NCI-H1417 (cell line): Measurements from ENCODE around the gene ITPRIP.

Experiments
- DNase-seq, 3 experiments: peaks; one replicate each; lab custom pipeline; 2025; lab: John Stamatoyannopoulos, UW

The ITPRIP gene

DNA sequence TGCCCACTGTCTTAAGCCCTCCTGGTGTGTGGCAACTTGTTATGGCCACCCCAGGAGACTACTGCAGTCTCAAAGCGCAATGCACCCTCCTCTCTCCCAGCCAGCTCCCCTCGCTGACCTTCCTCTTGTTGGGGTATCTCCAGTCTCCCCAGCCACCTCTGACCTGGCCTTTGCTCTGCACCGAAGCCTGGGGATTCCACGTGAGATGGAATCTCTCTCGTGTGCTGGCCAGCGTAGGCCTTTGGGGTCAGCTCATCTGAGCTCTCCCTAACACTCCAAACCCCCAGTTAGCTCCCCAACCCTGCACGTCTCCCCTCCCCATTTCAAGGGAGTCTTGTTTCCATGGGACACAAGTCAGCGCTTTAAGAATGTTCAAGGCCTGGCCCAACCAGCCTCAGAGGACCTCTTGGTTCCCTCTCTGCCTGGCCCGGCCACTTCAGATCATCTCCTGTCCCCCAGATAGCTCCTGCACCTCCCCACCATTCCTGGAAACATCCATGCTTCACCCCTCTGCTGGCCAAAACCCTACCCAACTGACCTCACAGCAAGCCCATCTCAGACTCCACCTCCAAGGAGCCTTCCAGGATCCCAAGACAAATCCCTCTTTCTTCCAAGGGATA lies 11.2 kb downstream of the ITPRIP start:
- DNase-seq: no peak

DNA sequence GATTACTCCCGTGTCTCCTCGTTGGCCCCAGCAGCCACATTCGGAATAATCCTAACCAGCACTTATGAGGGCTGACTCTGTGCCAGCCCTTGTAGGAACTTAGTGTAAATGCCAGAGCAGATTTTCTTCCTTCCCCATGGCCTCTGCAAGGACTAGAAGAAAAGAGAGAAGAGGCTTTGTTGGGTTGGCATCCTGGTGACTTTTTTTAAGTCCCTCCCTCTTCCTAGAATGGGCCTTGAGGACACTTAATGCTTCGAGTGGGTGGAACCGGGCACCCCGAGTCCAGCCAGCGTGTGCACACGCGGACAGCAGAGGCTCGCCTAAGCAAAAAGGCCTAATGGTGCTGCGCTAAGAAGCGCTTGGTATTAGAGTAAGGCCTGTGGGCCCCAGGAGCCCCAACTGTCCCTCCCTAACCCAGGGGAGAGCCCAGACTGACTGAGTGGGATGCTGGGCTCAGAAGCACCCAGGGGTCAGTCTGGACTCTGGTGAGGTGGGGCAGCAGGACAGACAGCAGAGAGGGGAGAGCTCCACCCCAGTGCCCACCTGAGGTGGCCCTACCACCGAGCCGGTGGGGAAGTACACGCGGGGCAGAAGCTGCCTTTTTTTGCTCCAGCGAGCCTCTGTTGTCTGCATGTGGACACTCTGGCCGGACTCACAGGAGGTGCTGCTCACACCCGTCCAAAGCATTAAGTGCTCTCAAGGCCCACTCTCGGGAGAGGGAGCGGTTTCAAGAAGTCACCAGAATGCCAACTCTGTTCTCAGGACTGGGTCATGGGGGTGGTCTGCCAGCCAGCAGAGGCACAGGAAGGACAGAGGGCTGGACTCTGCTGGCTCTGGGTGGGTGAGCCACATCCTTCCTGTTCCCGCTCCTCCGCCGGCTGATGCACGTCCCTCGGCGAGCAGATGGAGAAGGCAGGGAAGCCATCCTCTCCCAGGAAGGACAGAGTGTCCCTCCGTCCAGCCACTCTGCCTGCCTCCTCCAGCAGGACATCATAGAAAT lies 12.5 kb downstream of the ITPRIP start:
- DNase-seq: no peak

- no peak for DNase-seq
Observed at GRCh38 chr10:104324931-104325330, 13.3 kb downstream of the ITPRIP start.

GRCh38 chr10:104324221-104324686 lies 14.0 kb downstream of the ITPRIP start:
- DNase-seq: no peak

DNA sequence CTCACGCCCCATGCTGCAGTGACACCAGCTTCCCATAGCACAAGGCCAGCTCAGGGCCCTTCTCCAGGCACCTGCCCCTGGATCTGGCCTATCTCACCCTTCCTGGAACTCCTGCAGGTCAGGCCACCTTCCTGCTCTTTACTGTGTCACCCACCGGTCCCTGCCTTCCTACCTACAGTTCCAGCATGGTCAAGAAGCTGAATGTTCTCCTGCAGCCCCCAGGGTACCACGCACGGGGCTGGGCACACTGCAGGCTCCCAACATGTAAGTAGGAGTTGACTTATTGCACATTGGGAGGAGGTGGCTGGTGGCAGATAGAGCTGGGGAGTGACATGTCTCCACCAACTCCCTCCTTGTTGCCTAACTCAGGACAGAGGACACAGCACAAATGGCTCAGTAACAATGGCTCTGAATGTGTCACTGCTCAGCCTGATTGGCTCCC lies 14.5 kb downstream of the ITPRIP start:
- no peak for DNase-seq

GRCh38 chr10:104323085-104323484 lies 15.2 kb downstream of the ITPRIP start:
- DNase-seq: no peak

DNA sequence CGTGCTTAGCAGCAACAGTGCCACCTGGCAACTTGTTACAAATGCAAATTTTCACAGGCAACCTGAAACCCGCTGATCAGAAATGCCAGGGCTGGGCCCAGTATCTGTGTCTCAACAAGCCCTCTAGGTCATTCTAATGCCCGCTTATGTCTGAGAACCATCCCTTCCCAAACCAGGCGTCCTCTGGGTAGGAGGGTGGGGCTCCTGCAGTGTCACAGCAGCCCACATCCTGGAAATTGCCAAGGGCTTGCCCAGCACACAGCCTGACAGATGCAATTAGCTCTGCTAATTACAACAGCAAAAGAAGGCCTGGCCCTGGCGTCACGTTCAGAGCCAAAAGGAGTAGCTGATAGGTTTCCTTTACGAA lies 15.9 kb downstream of the ITPRIP start:
- peak; percentile 1 to 31 (median 9) for DNase-seq

DNA sequence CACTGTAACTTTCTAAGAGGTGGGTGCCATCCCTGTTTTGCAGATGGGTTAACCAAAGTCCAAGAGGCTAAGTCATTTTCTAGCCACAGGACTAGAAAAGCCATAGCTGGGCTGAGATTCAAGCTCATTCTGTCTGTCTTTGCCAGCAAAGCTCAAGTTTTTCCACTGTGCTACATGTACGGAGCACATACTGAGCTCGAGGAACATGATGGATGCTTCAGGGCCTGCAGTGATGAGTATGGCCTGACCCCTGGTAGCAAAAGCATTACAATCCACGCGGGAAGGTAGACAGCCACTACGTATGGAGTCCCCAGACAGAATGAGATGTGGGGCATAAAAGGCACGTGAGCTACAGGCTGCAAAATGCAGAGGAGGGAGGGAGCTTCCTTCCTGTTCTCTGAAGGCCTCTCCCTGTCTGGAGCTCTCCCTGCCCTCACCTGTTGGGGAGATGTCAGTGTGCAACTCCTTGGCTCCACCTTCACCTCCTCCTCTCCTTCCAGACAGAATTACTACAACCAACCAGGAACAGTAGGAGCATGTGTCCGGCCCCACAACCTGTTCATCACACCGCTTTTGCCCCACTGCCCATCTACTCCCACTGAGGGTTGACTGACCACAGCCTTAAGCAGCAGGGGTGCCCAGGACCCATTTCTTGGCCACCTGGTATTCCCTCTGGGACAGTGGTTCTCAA lies 16.4 kb downstream of the ITPRIP start:
- no peak for DNase-seq

DNA sequence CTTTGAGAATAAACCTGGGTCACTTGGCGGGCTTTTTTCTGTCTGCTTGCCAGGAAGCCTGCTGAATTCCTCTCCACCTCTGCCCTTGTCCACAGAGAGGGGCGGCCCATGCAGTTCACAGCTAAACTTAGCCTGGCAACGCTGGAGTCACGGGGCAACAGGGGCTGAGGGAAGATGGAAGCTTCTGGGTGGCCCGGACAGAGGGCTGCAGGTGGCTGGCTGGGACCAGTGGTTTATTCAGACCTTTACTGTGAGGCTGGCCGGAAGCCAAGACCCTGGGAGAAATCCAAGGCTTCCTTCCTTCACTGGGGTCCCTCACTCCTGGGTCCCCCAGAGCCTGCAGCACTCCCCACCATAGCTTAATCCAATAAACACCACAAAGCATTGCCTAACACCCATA lies 17.0 kb downstream of the ITPRIP start:
- no peak for DNase-seq

DNA sequence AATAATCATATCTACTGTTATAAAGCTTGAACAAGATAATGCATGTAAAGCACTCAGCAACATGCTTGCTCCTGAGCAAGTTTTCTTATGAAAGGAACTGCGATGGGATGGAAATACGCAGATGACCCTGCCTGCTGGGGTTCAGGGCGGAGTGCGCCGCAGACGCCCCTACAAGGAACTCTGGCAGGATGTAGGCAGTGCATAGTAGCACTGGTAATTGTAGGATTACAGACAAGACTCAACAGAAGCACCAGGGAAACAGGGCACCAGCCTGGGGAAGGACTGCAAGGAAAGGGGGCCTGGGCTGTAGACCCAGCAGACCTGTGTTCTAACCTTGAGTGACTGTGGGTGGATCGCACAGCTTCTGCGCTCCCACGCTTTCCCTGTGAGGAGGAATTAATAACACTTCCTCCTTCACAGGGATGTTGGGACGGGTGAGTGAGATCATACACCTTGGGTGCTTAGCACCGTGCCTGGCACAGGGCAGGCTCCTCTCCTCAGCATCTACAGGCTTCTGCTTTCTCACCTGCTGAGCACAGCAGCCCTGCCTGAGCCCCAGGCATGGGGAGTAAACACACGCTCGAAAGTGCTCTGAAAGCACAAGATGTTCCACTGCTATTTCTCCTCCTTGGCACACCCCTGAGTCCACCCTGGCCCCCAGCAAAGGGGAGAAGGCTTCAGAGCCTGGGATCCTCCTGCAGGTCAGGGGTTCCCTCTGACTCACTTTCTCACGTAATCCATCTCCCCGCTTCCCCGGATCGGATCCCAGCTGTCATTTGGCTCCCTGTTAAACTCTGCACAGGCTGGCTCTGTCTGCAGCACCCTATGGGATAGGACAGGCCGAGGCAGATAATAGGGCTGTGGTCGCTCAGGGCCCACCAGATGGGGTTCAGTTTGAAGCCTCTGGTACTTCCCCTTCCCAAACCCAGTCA lies 19.2 kb downstream of the ITPRIP start:
- no peak for DNase-seq

DNA sequence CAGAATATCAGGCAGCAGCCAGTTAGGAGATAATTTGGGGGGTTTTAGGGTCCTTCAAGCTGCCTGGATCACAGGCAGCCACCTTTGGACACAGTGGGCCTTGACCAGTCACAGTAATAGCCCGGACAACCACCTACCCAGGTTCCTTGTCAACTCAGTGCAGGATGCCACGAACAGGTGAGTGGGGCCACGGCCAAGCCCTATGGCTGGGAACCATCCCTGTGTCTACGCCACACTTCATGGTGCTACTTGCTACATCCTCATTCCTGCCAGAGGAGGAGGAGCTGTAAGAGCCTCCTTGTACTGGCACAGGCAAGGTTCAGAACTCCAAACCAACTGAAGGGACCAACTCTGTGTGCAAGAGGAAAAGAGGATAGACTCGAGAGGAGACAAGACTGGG lies 19.9 kb downstream of the ITPRIP start:
- no peak for DNase-seq

- DNase-seq: no peak
Observed at GRCh38 chr10:104317726-104318299, 20.5 kb downstream of the ITPRIP start.

- no peak for DNase-seq
Observed at GRCh38 chr10:104317269-104317710, 21.0 kb downstream of the ITPRIP start.

DNA sequence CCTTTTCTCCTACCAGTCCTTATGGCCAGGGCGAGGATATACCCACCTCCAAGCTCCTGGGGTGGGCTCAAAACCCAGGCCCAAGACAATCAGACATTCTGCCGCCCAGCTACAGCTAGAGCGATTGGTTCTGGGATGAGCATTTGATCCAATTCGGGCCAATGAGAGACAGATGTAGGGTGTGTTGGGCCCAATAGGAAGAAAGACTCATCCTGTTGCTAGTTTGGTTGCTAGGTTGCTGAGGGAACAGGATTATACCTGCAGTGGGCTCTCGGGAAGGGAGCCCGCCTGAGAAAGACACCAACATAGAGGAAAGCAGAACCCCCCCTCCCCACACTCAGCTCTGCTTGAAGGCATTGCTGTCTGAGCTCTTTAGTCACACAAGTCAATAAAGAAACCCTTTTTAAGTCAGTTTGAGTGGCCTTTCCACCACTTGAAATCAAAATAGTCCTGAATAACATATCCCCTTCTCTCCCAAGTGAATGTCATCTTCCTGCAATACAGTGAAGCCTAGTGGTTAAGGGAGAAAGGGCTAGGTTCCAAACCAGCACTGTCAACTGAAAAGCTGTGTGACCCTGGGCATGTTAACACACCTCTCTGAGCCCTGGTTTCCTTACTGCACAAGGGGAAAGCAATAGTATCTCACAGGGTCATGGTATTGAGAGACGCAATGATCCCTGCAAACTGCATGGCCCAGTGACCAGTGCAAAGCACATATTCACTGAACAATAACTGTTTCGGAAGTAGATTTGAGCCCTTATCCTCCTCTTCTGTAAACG lies 21.8 kb downstream of the ITPRIP start:
- no peak for DNase-seq

DNA sequence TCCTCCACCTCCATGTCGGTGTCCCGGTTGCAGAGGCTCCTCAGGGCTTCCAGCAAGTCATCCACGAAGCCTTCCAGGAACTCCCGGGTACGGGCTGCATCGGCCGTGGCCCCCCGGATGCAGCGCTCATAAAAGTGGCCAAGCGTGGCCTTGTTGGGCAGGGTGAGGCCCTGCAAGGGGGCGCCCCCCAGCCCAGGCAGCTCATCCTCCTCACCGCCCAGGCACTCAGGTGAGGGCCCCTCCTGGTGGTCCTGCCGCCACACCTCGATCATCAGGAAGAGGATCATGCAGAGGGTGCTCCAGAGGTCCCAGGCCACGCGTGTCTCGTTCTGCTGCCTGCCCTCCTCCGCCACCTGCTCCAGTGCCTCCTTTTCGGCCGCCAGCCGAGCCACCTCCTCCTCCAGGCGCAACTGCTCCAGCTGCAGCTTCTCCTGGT lies 22.8 kb downstream of the ITPRIP start:
- DNase-seq: no peak

DNA sequence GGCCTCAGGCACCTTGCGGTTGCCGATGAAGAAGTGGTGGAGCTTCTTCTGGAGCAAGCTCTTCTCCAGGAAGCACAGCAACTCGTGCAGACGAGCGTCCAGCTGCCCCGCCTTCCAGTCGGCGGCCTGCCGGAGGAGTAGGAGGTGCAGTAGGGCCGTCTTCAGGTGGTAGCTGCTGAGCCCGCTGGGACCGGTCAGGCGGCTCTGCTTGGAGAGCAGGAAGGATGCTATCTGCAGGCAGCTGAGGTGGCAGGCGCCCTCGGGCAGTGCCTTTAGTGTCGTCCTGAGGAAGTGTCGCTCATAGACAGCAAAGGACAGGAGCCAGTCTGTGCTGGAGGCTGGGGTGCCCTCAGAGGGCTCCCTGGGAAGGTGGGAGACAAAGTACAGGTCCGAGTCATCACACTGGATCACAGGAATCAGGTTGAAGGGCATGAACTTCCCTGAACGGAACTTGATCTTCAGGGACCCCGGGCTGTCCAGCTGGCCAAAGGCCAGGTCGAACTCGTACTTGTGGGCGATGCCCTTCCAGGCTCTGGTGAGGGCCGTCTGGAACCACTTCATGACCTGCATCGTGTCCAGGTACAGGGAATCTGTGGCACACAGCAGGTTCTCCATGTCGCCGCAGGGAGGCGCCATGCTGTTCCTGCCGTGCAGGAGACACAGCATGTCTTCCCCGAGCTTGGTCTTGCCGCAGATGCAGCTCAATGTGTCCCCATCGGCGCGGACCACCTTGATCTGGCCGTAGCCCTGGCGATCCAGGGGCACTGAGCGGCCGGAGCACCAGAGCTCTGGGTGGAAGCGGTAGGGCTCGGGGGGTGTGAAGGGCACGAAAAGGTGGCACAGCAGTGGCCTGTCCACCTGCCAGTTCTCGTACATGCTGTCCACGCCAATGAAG lies 23.4 kb downstream of the ITPRIP start:
- DNase-seq: no peak

- no peak for DNase-seq
Observed at GRCh38 chr10:104311184-104311720, 27.0 kb downstream of the ITPRIP start.
